ENCODE measurements around the gene C4orf50.
A peak's percentile ranks its signal among the peaks of the same experiment; 100 is the strongest.

Gene C4orf50

DNA sequence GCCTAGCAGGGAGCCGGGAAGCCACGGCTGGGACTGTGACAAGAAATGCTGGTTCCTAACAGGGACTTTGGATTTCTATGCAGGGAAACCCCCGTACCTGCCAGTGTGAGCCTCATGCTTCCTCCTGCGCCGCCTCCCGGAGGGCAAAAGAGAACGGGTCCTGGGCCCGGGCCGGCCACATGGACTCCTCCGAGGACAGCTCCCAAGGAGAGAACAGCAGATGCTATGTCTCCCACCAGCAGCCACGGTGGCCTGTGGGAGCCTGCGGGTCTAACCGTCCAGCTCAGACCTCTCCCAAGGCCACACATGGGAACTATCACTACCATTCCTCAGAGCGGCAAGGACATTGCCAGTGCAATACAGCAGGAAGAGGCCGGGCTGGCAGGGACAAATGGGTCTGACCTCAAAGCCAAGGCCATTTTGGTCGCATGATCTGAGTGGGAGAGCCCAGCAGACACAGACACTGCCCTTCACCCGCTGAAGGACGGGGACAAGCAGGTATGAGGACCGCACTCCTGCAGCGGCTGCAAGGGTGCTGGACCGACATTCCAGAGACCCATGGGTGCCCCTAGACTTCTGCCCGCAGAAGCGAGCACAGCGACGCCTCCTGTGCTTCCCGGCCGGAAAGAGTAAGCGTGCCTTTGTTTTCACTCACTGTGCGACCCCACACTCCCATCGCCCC is 4.5 kb upstream of the C4orf50 start:
- in situ Hi-C loops (cut with MboI; ENCODE audit: low pct_unique_long_range_greater_than_20kb, low sequenced_read_pairs, unreplicated experiment) = no loop called here

DNA sequence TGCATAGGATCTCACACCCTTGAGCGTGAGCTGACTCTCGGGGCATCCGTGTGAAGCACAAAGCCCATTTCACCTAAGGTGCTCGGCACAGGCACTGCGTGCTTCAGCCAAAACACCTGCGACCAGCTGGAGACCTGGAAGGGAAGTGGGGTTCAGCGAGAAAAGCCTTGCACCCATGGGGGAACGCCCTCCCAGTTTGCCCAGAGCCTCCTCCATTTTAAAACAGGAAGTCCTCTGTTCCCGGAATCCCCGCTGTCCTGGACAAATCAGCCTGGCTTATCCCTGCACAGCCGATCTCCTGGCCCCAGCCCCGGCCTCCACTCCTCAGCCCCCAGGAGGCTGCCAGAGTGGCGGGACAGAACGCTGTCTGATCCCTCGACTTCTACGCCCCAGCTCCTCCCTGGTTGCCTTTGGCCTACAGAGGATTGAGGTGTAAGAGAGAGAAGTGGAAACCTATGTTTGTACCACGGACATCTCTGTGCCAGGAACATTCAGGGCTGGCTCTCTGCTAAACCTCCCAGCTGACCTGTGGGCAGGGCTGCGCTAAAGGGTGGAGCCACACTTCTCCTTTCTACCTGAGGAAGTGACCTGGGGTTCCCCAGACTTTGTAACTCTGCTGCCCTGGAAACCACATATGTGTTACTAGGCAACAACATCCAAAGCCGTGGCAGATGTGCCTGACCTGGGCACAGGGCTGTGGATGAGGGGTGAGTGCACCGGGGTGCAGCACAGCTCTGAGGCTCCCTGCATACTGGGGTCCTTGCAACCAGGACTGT is 3.8 kb upstream of the C4orf50 start:
- TF ChIP-seq, protein P1, sequence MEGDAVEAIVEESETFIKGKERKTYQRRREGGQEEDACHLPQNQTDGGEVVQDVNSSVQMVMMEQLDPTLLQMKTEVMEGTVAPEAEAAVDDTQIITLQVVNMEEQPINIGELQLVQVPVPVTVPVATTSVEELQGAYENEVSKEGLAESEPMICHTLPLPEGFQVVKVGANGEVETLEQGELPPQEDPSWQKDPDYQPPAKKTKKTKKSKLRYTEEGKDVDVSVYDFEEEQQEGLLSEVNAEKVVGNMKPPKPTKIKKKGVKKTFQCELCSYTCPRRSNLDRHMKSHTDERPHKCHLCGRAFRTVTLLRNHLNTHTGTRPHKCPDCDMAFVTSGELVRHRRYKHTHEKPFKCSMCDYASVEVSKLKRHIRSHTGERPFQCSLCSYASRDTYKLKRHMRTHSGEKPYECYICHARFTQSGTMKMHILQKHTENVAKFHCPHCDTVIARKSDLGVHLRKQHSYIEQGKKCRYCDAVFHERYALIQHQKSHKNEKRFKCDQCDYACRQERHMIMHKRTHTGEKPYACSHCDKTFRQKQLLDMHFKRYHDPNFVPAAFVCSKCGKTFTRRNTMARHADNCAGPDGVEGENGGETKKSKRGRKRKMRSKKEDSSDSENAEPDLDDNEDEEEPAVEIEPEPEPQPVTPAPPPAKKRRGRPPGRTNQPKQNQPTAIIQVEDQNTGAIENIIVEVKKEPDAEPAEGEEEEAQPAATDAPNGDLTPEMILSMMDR (IDR thresholded peaks at IDR 0.05; ENCODE audit: extremely low read depth, insufficient read depth, missing control alignments) = no peak
- in situ Hi-C loops (cut with MboI; ENCODE audit: low pct_unique_long_range_greater_than_20kb, low sequenced_read_pairs, unreplicated experiment) = no loop called here
- DNase-seq (ENCODE audit: low spot score) = no peak

More for the DNA sequence above, 4.5 kb upstream of the C4orf50 start:
- no peak for DNase-seq (ENCODE audit: low spot score)
- TF ChIP-seq, protein P1 (IDR thresholded peaks at IDR 0.05; ENCODE audit: extremely low read depth, insufficient read depth, missing control alignments) = no peak

DNA sequence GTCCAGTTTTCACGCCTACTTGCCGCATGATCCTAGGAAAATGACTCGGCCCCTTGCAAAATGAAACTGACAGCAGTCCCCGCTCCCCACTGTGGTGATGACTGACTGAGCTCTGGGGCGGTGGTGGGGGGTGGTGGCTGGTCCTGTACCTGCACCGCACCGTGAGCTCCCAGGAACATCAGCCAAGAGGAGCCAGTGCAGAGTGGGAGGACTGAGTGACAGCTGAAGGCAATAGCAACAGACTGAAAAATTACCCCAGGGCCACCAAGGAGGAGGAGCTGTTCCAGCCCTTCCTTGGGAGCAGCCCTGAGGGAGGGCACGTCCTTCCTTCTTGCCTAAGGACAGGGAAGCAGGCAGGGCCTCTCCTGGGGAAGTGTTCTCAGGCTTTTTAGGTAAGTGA is 2.4 kb upstream of the C4orf50 start:
- TF ChIP-seq, protein P1 (IDR thresholded peaks at IDR 0.05; ENCODE audit: extremely low read depth, insufficient read depth, missing control alignments) = no peak
- DNase-seq (ENCODE audit: low spot score) = no peak
- in situ Hi-C loops (cut with MboI; ENCODE audit: low pct_unique_long_range_greater_than_20kb, low sequenced_read_pairs, unreplicated experiment) = no loop called here

DNA sequence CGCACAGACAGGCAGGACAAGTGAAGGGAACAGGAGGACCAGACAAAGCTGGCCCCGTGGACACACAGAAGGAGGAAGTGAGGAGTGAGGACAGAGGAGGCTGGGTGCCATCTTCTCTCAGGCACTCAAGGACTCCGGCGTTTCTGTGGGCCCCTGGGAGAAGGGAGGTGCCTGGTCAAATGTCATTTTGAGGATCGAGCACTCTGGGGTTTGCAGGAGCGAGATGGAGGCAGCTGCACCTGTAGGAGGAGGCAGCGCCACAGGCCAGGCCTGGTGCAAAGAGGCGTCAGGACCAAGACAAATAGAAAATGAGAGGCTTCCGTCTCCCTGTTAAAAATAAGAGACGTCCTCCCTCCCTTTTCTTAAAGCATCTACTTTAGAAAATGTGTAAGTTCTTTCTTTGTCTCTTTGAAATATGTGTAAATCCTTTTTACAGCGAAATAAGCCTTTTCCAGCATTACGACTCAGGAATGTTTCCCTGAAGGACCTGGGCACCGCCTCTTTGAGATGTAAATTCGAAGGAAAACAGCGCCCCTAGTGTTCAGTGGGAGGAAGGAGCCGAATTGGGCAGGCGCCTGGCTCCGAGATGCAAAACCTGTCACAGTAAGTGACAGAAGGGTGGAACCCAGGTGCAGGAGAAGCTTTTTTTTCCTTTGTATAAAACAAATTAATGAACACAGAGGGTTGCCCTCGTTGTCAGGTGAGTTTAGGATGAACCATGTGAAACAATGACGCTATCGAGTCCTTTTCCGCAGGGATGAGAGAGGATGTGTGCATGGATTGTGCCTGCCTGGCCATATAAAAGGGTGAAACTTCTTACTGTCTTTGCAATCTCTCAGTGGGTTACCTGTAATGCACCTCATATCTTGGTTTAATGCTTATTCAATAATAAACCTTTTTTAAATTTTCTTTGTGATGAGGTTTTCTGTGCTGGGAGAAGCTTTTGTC is 1.4 kb upstream of the C4orf50 start:
- DNase-seq (ENCODE audit: low spot score) = peak; percentile 66
- in situ Hi-C loops (cut with MboI; ENCODE audit: low pct_unique_long_range_greater_than_20kb, low sequenced_read_pairs, unreplicated experiment) = no loop called here
- TF ChIP-seq, protein P1 (IDR thresholded peaks at IDR 0.05; ENCODE audit: extremely low read depth, insufficient read depth, missing control alignments) = peak; percentile 85

DNA sequence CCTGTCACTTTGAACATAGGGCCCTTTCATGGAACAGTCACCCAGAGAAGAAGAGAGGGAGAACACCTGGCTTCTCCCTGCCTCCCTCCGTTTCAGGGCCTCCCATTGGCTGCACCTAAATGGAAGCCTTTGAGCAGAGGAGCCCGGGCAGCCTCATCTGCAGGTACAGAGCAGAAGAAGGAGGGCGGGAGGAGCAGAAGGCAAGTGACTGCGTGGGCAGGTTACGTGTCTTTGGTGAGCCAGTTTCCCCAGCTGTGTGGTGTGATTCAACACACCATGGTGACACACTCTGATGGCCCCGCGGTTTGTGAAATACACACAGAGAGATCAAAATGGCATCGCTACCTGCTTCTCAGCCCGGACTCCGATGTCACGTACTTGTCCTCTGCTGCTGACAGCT is 431 bp downstream of the C4orf50 start:
- TF ChIP-seq, protein P1 (IDR thresholded peaks at IDR 0.05; ENCODE audit: extremely low read depth, insufficient read depth, missing control alignments) = no peak
- no peak for DNase-seq (ENCODE audit: low spot score)
- in situ Hi-C loops (cut with MboI; ENCODE audit: low pct_unique_long_range_greater_than_20kb, low sequenced_read_pairs, unreplicated experiment) = no loop called here

DNA sequence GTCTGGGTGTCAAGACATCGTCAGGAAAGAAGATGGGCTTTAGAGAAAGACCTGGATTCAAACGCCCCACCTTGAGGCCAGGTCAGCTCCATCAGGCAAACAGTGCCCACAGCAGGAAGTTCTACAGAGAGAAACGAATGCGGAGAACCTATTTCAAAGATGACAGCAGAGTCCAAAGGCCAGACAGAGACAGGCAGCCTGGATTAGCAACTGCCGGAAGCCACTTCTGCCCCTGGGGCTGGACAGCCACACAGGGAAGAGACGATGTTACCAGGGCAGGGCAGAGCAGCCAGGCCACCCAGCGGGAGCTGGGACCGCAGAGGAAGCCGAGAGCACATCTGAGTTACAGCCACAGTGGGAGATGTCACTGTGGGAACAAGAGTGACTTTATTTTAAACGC is 1.2 kb downstream of the C4orf50 start:
- TF ChIP-seq, protein P1 (IDR thresholded peaks at IDR 0.05; ENCODE audit: extremely low read depth, insufficient read depth, missing control alignments) = no peak
- in situ Hi-C loops (cut with MboI; ENCODE audit: low pct_unique_long_range_greater_than_20kb, low sequenced_read_pairs, unreplicated experiment) = no loop called here
- no peak for DNase-seq (ENCODE audit: low spot score)
